Esophagus squamous epithelium (tissue), 5 donors: ENCODE measurements around the gene RIT2. TPM values are rescaled to one million over a fixed set of nuclear protein-coding genes. Genes with fewer than 3 reads are reported as not detected.

Experiments used
- DNase-seq: peaks from one replicate; lab custom pipeline; 2025; lab: John Stamatoyannopoulos, UW
- H3K27ac ChIP-seq, 4 donors: fragments of 200-600 bp; sonication (generic); one replicate each; pipeline ENCODE4 v1.5.1; 2016 to 2019; ENCODE audit warnings: mild to moderate bottlenecking in 1 of 4
- H3K27me3 ChIP-seq, 4 donors: fragments of 200-600 bp; sonication (generic); 1 replicate in 3 of 4; 2 replicates in 1 of 4; pipeline versions ENCODE4 v1.5.1 to v1.6.0; 2017 to 2021; ENCODE audit warnings: antibody characterized with exemption in 1 of 4
- H3K36me3 ChIP-seq, 3 donors: fragments of 200-600 bp; sonication (generic); one replicate each; pipeline ENCODE4 v1.5.1; 2016 to 2019
- H3K4me1 ChIP-seq, 3 donors: fragments of 200-600 bp; sonication (generic); one replicate each; pipeline ENCODE4 v1.5.1; 2017 to 2019
- H3K4me3 ChIP-seq, 4 donors: fragments of 200-600 bp; sonication (generic); 1 replicate in 3 of 4; 2 replicates in 1 of 4; pipeline ENCODE4 v1.5.1; 2016 to 2019; ENCODE audit warnings: mild to moderate bottlenecking in 2 of 4, moderate library complexity in 1 of 4
- H3K9me3 ChIP-seq, 3 donors: fragments of 200-600 bp; sonication (generic); one replicate each; pipeline ENCODE4 v1.5.1; 2016 to 2019
- POLR2A ChIP-seq, 4 donors: fragments of 450-650 bp; IDR thresholded peaks; one replicate each; pipeline ENCODE4 v1.6.1; 2017; ENCODE audit warnings: antibody characterized with exemption in 4 of 4, mild to moderate bottlenecking in 4 of 4, moderate library complexity in 3 of 4
- WGBS, 2 donors: methylation state at CpG; one replicate each; pipeline ENCODE4 v1.1.5; 2018; 5-methylcytosine and 5-hydroxymethylcytosine counted together
- intact Hi-C: fragments of 100-400 bp; cut with DNase I; formaldehyde crosslinking; loops from one replicate; pipeline ENCODE4 v1.15.0; 2022
- total RNA-seq, 4 donors: library from RNA; depleted of rRNA; stranded (reverse); fragments of >200 nt; gene quantifications; one replicate each; pipeline ENCODE4 v1.1.0, GENCODE V29; 2016
- TF ChIP-seq, protein P1 (sequence below), 6 experiments: fragments of 450-650 bp in 4 of 6; fragments of 200-600 bp in 2 of 6; sonication (generic) in 2 of 6; IDR thresholded peaks; one replicate each; pipeline ENCODE4 v1.5.1; 2016 to 2019; ENCODE audit warnings: antibody characterized with exemption in 6 of 6, mild to moderate bottlenecking in 4 of 6, moderate library complexity in 4 of 6
- donor health status: DM: yes; HTN: yes; CAD: no.

RIT2 gene
- total RNA-seq, 4 donors from 2014 or later, result not detected

DNA sequence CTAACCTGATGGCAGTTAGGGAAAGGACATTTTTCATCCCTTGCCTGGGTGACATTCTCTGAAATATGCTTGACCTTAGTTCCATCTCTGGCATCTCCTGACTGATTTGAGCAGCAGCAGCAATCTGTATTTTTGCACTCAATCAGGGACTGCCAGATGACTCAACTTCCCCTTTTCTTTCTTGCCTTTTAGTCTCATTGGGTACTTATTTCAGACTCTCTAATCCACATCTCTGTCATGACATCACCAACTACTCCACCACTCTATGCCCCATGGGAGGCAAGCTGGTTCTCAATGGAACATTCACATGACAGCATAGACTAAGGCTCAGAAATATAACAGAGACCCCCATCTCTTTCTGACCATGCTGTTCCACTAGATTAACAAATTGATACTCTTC lies 254.2 kb downstream of the RIT2 start:
- no peak for TF ChIP-seq POLR2A (IDR thresholded peaks at IDR 0.05)
- TF ChIP-seq, protein P1, sequence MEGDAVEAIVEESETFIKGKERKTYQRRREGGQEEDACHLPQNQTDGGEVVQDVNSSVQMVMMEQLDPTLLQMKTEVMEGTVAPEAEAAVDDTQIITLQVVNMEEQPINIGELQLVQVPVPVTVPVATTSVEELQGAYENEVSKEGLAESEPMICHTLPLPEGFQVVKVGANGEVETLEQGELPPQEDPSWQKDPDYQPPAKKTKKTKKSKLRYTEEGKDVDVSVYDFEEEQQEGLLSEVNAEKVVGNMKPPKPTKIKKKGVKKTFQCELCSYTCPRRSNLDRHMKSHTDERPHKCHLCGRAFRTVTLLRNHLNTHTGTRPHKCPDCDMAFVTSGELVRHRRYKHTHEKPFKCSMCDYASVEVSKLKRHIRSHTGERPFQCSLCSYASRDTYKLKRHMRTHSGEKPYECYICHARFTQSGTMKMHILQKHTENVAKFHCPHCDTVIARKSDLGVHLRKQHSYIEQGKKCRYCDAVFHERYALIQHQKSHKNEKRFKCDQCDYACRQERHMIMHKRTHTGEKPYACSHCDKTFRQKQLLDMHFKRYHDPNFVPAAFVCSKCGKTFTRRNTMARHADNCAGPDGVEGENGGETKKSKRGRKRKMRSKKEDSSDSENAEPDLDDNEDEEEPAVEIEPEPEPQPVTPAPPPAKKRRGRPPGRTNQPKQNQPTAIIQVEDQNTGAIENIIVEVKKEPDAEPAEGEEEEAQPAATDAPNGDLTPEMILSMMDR (IDR thresholded peaks at IDR 0.05), result no peak
- H3K9me3 ChIP-seq, result no peaks in the 10 kb centered on the region
- intact Hi-C loops, result no loop called here
- no peaks in the 10 kb centered on the region for H3K27me3 ChIP-seq
- H3K4me3 ChIP-seq, result no peak overlapping the region
- no peaks in the 10 kb centered on the region for H3K4me1 ChIP-seq
- no peak overlapping the region for H3K27ac ChIP-seq
- no peaks in the 10 kb centered on the region for H3K36me3 ChIP-seq
- no peak for DNase-seq

DNA sequence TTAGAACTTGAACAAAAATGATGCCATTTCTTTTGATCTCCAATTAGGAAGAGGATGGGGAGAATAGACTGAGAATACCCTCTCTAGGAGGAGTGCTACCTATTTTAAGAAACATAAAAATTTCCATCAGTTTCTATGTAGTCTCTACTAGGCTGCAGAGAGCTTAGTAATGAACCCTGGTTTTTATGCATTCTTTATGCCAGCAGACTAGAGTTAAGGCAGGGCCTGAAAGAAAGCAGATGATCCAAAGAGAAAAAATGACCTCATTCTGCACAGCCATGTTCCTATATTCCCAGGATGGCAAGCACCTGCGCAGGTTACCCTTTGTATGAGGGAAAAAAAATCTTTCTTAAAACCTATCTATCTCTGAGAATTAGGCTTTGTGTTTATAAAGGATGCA lies 254.9 kb downstream of the RIT2 start:
- H3K27me3 ChIP-seq, result no peaks in the 10 kb centered on the region
- H3K27ac ChIP-seq, result no peak overlapping the region
- H3K36me3 ChIP-seq, result no peaks in the 10 kb centered on the region
- intact Hi-C loops, result no loop called here
- DNase-seq, result no peak
- TF ChIP-seq, protein P1 (IDR thresholded peaks at IDR 0.05), result no peak
- TF ChIP-seq POLR2A (IDR thresholded peaks at IDR 0.05), result no peak
- H3K9me3 ChIP-seq, result no peaks in the 10 kb centered on the region
- H3K4me1 ChIP-seq, result no peaks in the 10 kb centered on the region
- WGBS, 2 donors, result 82 to 93% methylated on average over 1 of the region's 1 CpG
- no peak overlapping the region for H3K4me3 ChIP-seq

DNA sequence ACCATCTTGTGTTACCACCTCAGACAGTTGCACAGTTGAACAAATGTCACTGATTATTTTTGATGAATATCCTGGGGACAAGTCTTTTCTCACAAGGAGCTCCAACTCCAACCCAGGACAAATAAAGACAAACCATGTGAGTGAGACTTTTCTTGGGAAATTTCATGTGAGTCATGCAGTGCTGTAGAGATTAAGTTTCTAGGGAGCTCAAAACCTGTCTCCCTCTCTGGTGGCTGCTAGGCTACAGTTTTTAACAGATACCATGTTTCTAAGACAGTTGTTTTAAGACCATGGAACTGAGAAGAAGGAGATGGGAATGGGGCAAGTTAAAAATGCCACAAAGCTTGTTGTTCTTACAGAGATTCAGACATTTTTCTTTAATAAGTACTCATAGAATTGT lies 255.5 kb downstream of the RIT2 start:
- intact Hi-C loops, result no loop called here
- Histone ChIP-seq H3K27me3 (no peaks in the 10 kb centered on the region), H3K36me3 (no peaks in the 10 kb centered on the region), H3K4me3 (no peak overlapping the region), H3K4me1 (no peaks in the 10 kb centered on the region), H3K27ac (no peak overlapping the region), H3K9me3 (no peaks in the 10 kb centered on the region)
- DNase-seq, result no peak
- TF ChIP-seq POLR2A (IDR thresholded peaks at IDR 0.05), result no peak
- TF ChIP-seq, protein P1 (IDR thresholded peaks at IDR 0.05), result no peak

DNA sequence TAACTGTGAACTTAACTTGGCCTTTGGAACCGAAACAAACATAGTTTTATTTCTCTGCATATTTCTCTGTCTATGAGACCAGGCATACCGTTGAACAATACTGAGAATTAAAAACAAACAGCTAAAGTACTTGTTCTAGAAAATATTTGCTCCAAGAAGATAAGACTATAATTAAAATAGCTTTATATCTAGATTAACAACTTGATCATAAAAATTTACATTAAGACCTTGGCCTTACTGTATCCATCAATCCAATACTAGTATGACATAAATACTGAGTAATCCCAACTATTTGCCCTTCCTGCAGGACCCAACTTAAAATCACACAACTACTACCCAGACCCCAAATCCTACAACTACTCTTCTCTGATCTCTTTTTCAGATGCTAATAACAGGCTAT lies 260.9 kb downstream of the RIT2 start:
- Histone ChIP-seq H3K4me3 (no peak overlapping the region), H3K9me3 (no peaks in the 10 kb centered on the region), H3K36me3 (no peaks in the 10 kb centered on the region), H3K27me3 (no peaks in the 10 kb centered on the region), H3K4me1 (no peaks in the 10 kb centered on the region), H3K27ac (no peak overlapping the region)
- DNase-seq, result no peak
- intact Hi-C loops, result no loop called here
- TF ChIP-seq POLR2A (IDR thresholded peaks at IDR 0.05), result no peak
- TF ChIP-seq, protein P1 (IDR thresholded peaks at IDR 0.05), result no peak
- WGBS, 2 donors, result 45 to 61% methylated on average over 2 of the region's 2 CpGs

DNA sequence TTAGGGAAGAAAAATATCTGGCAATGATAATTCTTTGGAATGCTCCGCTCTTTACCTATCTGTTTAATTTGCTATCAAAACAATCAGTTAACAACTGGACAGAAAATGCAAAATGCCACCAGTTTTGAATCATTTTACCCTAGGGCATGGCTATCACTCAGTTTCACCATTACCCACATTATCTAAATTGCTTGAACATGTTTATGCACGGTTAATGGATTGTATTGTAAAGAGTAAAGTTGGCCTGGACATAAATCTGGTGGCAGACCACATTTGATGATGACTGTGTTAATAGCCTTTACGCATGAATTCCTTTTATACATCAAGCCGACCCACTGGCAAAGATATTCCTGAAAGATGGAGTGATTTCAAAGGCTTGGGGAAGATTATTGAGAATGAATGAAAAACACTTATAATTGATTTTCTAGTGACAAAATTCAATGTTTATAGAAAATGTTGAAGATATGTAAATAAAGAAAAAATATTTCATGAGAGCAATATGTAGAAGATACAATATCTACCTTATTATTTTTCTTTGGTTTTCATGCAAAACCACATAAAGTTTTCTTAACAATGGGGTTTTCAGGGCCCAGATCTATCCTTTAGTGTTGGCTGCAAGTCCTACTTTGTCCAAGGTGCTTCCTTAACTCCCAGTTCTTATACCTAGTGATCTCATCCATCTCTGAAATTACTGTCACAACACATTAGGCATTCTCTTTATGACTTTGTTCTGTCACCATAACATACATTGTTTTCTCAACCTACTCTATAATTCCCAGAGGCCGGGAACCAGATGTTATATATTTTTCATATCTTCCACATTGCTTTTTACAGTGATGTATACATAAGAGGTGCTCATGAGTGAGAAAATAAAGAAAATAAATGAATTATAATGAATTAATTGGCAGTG lies 265.1 kb downstream of the RIT2 start:
- WGBS, 2 donors, result 58 to 71% methylated on average over 5 of the region's 5 CpGs

More for the DNA sequence above, 265.1 kb downstream of the RIT2 start:
- Histone ChIP-seq H3K27ac (no peak overlapping the region), H3K36me3 (no peaks in the 10 kb centered on the region), H3K4me3 (no peak overlapping the region), H3K4me1 (no peaks in the 10 kb centered on the region), H3K27me3 (no peaks in the 10 kb centered on the region), H3K9me3 (no peaks in the 10 kb centered on the region)
- intact Hi-C loops, result no loop called here
- DNase-seq, result no peak
- no peak for TF ChIP-seq POLR2A (IDR thresholded peaks at IDR 0.05)
- TF ChIP-seq, protein P1 (IDR thresholded peaks at IDR 0.05), result no peak
